NCI-H510A (cell line): Measurements from ENCODE around the gene TAAR6.
"Not testable (repeated sequence)": the region's sequence is repeated elsewhere in the genome, so short reads cannot be mapped to it uniquely, and the experiment has no call there.

Source experiments
- DNase-seq: peaks from one replicate; lab custom pipeline; 2025; lab: John Stamatoyannopoulos, UW

Gene TAAR6

DNA sequence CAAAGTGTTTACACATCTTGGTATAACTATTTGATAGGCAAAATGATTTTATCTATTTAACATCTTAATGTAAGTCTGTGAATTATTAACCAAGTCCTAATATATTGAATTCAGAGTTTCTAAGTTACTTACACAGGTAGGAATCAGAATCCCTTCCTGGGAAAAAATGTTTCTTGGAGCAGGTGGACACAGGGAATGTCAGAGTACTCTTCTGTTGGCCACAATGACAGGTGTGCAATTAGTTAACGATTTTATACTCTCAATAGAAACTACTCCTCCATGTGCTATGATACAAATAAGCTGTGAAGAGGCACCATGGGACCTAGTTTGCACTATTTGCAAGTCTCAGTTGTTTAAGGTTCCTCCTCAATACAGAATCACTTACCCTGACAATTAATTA lies 20.2 kb downstream of the TAAR6 start:
- no peak for DNase-seq

DNA sequence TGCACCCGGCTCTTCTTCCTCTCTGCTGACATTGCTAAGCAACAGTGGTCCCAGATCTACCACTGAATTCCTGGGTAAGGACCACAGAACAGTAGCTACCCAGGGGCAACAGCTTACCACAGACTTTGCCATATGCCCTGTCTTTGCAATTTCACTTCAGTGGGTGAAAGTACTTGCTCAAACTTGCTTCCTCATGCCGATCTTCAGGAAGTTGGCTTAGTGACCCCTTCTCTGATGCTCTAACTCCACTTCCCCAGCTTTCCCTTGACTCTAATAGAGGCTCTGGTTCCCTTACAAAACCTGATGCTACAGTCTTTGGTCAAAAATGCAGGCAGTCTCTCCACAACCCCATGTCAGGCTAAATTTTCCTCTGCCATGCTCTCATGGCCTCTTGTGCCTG lies 22.7 kb downstream of the TAAR6 start:
- no peak for DNase-seq

DNA sequence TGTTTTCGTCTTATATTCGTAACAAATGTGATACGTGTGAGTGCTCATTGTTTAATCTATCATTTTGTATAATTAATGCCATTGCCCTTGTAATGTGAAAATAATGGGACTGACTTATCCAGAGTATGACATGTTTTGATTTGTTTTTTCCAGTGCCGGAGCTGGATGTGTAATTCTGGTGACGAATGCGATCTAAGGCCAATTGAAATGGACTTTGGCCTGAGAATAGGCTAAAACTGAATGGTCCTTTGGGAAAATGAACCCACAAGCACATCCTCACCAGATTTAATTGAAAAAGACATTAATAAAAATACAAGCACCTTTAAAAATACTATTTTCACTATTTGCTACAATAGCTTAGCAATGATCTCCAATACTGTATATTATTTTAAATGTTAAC lies 26.1 kb downstream of the TAAR6 start:
- DNase-seq: no peak

GRCh38 chr6:132598473-132598872 lies 28.4 kb downstream of the TAAR6 start:
- DNase-seq: no peak

DNA sequence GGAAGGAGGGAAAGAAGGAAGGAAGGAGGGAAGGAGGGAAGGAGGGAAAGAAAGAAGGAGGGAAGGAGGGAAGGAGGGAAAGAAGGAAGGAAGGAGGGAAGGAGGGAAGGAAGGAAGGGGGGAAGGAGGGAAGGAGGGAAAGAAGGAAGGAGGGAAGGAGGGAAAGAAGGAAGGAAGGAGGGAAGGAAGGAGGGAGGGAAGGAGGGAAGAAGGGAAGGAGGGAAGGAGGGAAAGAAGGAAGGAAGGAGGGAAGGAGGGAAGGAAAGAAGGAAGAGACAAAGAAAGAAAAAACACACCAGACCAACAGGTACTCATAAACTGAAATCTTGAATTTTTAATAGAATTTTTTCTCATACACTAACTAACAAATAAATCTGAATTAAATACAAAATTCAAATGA lies 30.8 kb downstream of the TAAR6 start:
- DNase-seq: not testable (repeated sequence)

DNA sequence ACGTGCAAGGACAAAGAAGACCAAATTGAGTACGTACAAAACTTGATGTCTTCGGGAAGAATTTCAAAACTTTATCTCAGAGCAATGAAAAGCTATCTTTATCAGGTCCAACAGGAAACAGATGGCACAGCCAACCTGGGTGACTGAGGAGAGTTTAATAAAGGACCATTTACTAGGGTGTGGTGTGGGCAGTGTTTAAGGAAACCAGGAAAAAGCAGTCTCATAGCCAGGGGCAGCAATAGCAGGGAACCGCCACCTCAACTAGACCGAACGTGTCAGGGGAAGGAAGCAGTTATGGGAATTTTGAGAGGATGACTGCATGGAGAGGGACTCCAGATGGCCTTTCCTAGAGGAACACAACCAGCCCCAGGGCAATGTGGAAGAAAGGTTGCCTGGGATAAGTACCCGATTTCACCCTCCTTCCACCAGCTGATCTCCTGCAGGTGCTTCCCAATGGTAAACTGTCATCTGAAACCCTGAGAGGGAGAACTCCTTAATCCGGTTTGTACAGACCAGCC lies 34.6 kb downstream of the TAAR6 start:
- DNase-seq: no peak

- no peak for DNase-seq
Measured at GRCh38 chr6:132607544-132608233, 37.6 kb downstream of the TAAR6 start.

DNA sequence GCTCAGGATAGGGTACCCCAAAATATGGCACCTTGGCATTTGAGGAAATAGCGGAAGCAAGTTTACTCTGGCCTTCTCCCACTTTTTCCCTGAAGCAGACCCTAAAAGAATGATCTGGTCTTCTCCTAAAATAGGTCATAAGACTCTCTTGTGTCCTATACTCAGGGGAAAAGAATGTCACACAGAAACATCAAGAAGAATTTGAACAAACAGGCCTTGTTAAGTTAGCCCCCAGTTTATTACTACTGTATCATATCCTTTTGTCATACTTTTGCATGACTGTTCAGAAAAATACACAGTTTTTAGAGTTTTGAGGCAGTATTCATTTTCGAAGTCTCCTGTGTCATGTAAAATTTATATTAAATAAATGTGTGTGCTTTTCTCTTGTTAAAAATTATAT lies 41.5 kb downstream of the TAAR6 start:
- DNase-seq: no peak

- DNase-seq: no peak
Measured at GRCh38 chr6:132612449-132613108, 42.5 kb downstream of the TAAR6 start.

DNA sequence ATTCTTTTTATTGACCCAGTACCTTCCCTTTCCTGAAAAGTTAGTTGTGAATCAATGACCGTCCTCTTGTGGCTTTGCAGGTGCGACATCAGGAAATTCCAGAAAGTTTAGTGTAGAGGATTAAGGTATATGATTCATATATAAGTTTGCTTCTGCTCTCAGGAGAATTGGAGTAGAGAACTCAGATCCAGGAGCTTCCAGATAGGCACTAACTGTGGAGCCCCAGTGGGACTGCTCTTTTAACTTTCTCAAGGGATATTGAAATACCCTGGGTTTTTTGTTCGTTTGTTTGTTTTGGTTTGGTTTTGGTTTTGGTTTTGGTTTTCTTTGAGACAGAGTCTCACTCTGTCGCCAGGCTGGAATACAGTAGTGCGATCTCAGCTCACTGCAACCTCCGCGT lies 44.4 kb downstream of the TAAR6 start:
- DNase-seq: no peak

- no peak for DNase-seq
Measured at GRCh38 chr6:132616677-132617076, 46.6 kb downstream of the TAAR6 start.
